Endothelial cell of hepatic sinusoid (primary cell): ENCODE measurements around the gene ST6GALNAC5.

Experiments
- in situ Hi-C: cut with HindIII; loops from 2 replicates; pipeline ENCODE4 v1.10.0; 2017; ENCODE audit warnings: low sequenced_read_pairs

The ST6GALNAC5 gene

GRCh38 chr1:77096496-77097255 lies 229.4 kb downstream of the ST6GALNAC5 start:
- in situ Hi-C loops = no loop called here

DNA sequence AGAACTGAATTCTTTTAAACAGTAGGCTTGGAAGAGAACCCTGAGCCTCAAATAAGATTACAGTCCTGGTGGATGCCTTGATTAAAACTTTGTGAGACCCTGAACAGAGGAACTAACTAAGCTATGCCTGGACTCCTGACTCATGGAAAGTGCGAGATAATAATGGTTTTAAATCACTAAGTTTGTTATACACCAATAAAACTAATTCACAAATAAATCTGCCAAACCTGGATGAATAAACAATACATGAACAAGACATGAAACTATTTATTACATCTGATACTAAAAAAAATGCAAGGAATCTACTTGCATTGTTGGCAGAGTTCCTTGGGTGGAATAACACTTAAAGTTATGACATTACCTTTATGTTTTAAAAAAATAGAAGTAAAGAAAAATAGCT lies 233.6 kb downstream of the ST6GALNAC5 start:
- in situ Hi-C loops = no loop called here

GRCh38 chr1:77103486-77103885 lies 236.2 kb downstream of the ST6GALNAC5 start:
- in situ Hi-C loops = no loop called here

GRCh38 chr1:77104672-77105071 lies 237.4 kb downstream of the ST6GALNAC5 start:
- in situ Hi-C loops = no loop called here
